Stomach (tissue), 9 donors: ENCODE data around the gene KCNE5. TPM values are rescaled to one million over a fixed set of nuclear protein-coding genes. Genes with fewer than 3 reads are reported as not detected.
"Not testable (repeated sequence)": the region's sequence is repeated elsewhere in the genome, so short reads cannot be mapped to it uniquely, and the experiment has no call there.

Experiments used
- DNase-seq, 2 donors: peaks; one replicate each; pipeline versions ENCODE4 v3.0.0 to v3.0.0-alpha.2; 2013 to 2019
- H3K27ac ChIP-seq, 5 donors: fragments of 200-600 bp in 4 of 5; sonication (generic) in 4 of 5; one replicate each; pipeline ENCODE4 v1.5.1; 2013 to 2019; ENCODE audit warnings: mild to moderate bottlenecking in 1 of 5, moderate library complexity in 1 of 5
- H3K27me3 ChIP-seq, 3 donors: fragments of 200-600 bp; sonication (generic); one replicate each; pipeline ENCODE4 v1.5.1; 2017 to 2019; ENCODE audit warnings: mixed run types in 1 of 3
- H3K36me3 ChIP-seq, 4 donors: fragments of 200-600 bp; sonication (generic); 1 replicate in 3 of 4; 2 replicates in 1 of 4; pipeline ENCODE4 v1.5.1; 2016 to 2019
- H3K4me1 ChIP-seq, 4 donors: fragments of 200-600 bp; sonication (generic); one replicate each; pipeline ENCODE4 v1.5.1; 2016 to 2019
- H3K4me3 ChIP-seq, 4 donors: fragments of 200-600 bp; sonication (generic) in 3 of 4; one replicate each; pipeline ENCODE4 v1.5.1; 2016 to 2019; ENCODE audit warnings: mild to moderate bottlenecking in 1 of 4
- H3K9me3 ChIP-seq, 4 donors: fragments of 200-600 bp; sonication (generic); one replicate each; pipeline ENCODE4 v1.5.1; 2016 to 2019
- EP300 ChIP-seq: sonication (generic); formaldehyde crosslinking; IDR thresholded peaks from one replicate; pipeline ENCODE4 v1.6.1; 2017; ENCODE audit warnings: antibody characterized with exemption
- POLR2A ChIP-seq, 4 donors: fragments of 450-650 bp; IDR thresholded peaks; one replicate each; pipeline ENCODE4 v1.6.1; 2016; ENCODE audit warnings: antibody characterized with exemption in 4 of 4, control low read depth in 2 of 4, mild to moderate bottlenecking in 1 of 4, moderate library complexity in 1 of 4
- POLR2AphosphoS5 ChIP-seq, 3 donors: sonication (generic); formaldehyde crosslinking; IDR thresholded peaks; one replicate each; pipeline ENCODE4 v1.6.1; 2016; ENCODE audit warnings: antibody characterized with exemption in 3 of 3
- WGBS, 5 donors: extraction: QIAGEN DNeasy Blood & Tissue Kit in 3 of 5; methylation state at CpG; one replicate each; pipeline versions ENCODE4 v1.1.5 to v1.1.7; 2013 to 2018; 5-methylcytosine and 5-hydroxymethylcytosine counted together
- intact Hi-C: fragments of 100-400 bp; cut with DNase I; formaldehyde crosslinking; loops from one replicate; pipeline ENCODE4 v1.15.1; 2023; ENCODE audit warnings: low total_unique reads
- polyA plus RNA-seq, 3 donors: library from polyadenylated mRNA; stranded (reverse); fragments of 200-250 nt; gene quantifications; one replicate each; pipeline ENCODE4 v1.2.3, GENCODE V29; 2013
- small RNA-seq, 4 donors: library from RNA; depleted of rRNA; stranded (forward); fragments of <200 nt; gene quantifications; one replicate each; pipeline ENCODE3, GENCODE V24; 2016
- total RNA-seq, 5 donors: library from RNA; depleted of rRNA; stranded (reverse); fragments of >200 nt; gene quantifications; one replicate each; pipeline versions ENCODE4 v1.1.0 to v1.2.3, GENCODE V29; 2014 to 2016
- TF ChIP-seq, protein P1 (sequence below), 7 experiments: fragments of 450-650 bp in 4 of 7; fragments of 200-600 bp in 3 of 7; sonication (generic) in 3 of 7; IDR thresholded peaks; one replicate each; pipeline ENCODE4 v1.5.1; 2016 to 2019; ENCODE audit warnings: antibody characterized with exemption in 7 of 7, control low read depth in 2 of 7, mild to moderate bottlenecking in 1 of 7
- donor health status: healthy with polysubstance abuse.
- donor health status: Bipolar disorder and iron deficiency.
- donor health status: healthy.

KCNE5 gene
- total and polyA plus RNA-seq, 8 donors = 0.37 TPM; not detected in 7

DNA sequence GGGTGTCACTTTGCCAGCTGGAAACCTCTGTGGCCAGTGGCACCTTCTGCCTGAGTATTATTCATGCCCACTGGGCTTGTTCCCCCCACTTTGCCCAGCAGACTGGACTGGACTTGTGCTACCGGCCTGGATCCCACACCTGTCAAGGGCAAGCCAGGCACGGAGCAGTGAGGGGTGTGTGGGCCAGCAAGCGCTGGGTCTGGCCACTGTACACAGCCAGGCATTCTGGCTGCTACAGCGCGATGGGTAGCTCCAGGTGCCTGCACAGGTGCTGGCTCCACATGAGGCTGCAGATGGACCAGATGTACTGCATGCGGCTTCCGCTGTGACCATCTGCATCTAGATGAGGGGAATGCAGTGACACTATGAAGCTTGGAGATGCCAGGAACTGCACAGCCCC is 39.5 kb downstream of the KCNE5 start:
- TF ChIP-seq EP300 (no peak), POLR2AphosphoS5 (IDR thresholded peaks at IDR 0.05) (no peak), POLR2A (IDR thresholded peaks at IDR 0.05) (no peak)
- TF ChIP-seq, protein P1, sequence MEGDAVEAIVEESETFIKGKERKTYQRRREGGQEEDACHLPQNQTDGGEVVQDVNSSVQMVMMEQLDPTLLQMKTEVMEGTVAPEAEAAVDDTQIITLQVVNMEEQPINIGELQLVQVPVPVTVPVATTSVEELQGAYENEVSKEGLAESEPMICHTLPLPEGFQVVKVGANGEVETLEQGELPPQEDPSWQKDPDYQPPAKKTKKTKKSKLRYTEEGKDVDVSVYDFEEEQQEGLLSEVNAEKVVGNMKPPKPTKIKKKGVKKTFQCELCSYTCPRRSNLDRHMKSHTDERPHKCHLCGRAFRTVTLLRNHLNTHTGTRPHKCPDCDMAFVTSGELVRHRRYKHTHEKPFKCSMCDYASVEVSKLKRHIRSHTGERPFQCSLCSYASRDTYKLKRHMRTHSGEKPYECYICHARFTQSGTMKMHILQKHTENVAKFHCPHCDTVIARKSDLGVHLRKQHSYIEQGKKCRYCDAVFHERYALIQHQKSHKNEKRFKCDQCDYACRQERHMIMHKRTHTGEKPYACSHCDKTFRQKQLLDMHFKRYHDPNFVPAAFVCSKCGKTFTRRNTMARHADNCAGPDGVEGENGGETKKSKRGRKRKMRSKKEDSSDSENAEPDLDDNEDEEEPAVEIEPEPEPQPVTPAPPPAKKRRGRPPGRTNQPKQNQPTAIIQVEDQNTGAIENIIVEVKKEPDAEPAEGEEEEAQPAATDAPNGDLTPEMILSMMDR (IDR thresholded peaks at IDR 0.05) = no peak
- WGBS, 5 donors = 81 to 100% (median 92%) methylated on average over 1 to 7 of the region's 7 CpGs
- Histone ChIP-seq H3K27me3 (peaks cover 0 to 4% (median 0%) of the 10 kb centered on the region in 3 donors), H3K27ac (no peak overlapping the region), H3K4me1 (no peaks in the 10 kb centered on the region), H3K4me3 (no peak overlapping the region), H3K36me3 (no peaks in the 10 kb centered on the region), H3K9me3 (no peaks in the 10 kb centered on the region)
- intact Hi-C loops = no loop called here
- no peak for DNase-seq

DNA sequence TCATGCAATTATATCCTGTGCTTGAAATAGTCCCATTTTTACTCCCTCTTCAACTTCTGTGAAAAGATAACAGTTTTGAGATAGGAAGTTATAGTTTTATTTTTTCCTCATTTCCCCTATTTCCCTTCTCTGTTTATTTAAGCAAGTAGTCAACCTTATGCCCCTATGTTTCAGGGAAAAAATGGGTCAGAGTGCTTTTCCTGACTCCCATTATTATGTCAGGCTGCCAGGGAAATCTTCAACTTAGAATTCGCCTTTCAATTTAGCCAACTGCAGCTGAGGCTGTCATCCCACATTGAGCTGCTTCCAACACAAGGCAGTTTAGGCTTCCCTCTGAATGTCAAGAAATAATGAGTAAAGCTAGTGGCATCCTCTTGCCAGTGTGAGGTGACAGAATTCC is 46.1 kb downstream of the KCNE5 start:
- H3K4me3 ChIP-seq = no peak overlapping the region
- H3K27me3 ChIP-seq = no peaks in the 10 kb centered on the region
- no peak for DNase-seq
- intact Hi-C loops = no loop called here
- TF ChIP-seq, protein P1 (IDR thresholded peaks at IDR 0.05) = no peak
- TF ChIP-seq EP300 (no peak), POLR2A (IDR thresholded peaks at IDR 0.05) (no peak), POLR2AphosphoS5 (IDR thresholded peaks at IDR 0.05) (no peak)
- H3K4me1 ChIP-seq = no peaks in the 10 kb centered on the region
- no peaks in the 10 kb centered on the region for H3K36me3 ChIP-seq
- WGBS, 5 donors = 57 to 86% (median 58%) methylated on average over 1 of the region's 1 CpG
- no peak overlapping the region for H3K27ac ChIP-seq
- no peaks in the 10 kb centered on the region for H3K9me3 ChIP-seq

GRCh38 chrX:109577055-109577454 is 47.9 kb downstream of the KCNE5 start:
- Histone ChIP-seq H3K4me3 (no peak overlapping the region), H3K27me3 (no peaks in the 10 kb centered on the region), H3K9me3 (no peaks in the 10 kb centered on the region), H3K4me1 (no peaks in the 10 kb centered on the region), H3K27ac (no peak overlapping the region), H3K36me3 (no peaks in the 10 kb centered on the region)
- 57 to 88% (median 82%) methylated on average over 2 of the region's 2 CpGs for WGBS, 5 donors
- intact Hi-C loops = no loop called here
- DNase-seq = no peak
- no peak for TF ChIP-seq POLR2AphosphoS5 (IDR thresholded peaks at IDR 0.05)
- TF ChIP-seq, protein P1 (IDR thresholded peaks at IDR 0.05) = no peak
- TF ChIP-seq EP300 = no peak
- no peak for TF ChIP-seq POLR2A (IDR thresholded peaks at IDR 0.05)

DNA sequence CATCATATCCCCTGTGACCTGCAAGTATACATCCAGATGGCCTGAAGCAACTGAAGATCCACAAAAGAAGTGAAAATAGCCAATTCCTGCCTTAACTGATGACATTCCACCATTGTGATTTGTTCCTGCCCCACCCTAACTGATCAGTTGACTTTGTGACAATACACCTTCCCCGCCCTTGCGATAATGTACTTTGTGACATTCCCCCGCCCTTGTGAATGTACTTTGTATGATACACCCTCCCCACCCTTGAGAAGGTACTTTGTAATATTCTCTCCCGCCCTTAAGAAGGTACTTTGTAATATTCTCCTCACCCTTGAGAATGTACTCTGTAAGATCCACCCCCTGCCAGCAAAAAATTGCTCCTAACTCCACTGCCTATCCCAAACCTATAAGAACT is 48.9 kb downstream of the KCNE5 start:
- intact Hi-C loops, H3K27ac ChIP-seq, H3K4me1 ChIP-seq, H3K4me3 ChIP-seq, H3K9me3 ChIP-seq, H3K27me3 ChIP-seq, H3K36me3 ChIP-seq, DNase-seq: not testable (repeated sequence)
- 58 to 96% (median 70%) methylated on average over 4 of the region's 4 CpGs for WGBS, 5 donors

Small RNA genes lying within 50 kb of the gene (small RNA-seq; reads per million reads assigned to genes)
- 0 reads per million in 4 donors for gene AL118496.2

Other genes with a start within 250 kb of the KCNE5 start
- gene GUCY2F, start 143.1 kb downstream of the KCNE5 start, total RNA-seq = not detected
- gene GUCY2F, start 143.1 kb downstream of the KCNE5 start, polyA plus RNA-seq = not detected
- gene NXT2, start 88.3 kb downstream of the KCNE5 start, total RNA-seq = 10 to 100 TPM in 1 of 5 donors, 1 to 10 TPM in 3, not detected in 1; 1.8 to 11.4 (median 6.1) TPM
- gene NXT2, start 88.3 kb downstream of the KCNE5 start, polyA plus RNA-seq = 10 to 100 TPM in 2 of 3 donors, 1 to 10 TPM in 1; 4.8 to 15.1 (median 11.6) TPM
- 10 to 100 TPM in 4 of 5 donors, 1 to 10 TPM in 1; 4.1 to 53.4 (median 31.4) TPM for gene ACSL4, start 108.1 kb upstream of the KCNE5 start, total RNA-seq
- gene ACSL4, start 108.1 kb upstream of the KCNE5 start, polyA plus RNA-seq = 10 to 100 TPM; 12.4 to 48.6 (median 44.3) TPM